OCI-LY7 (cell line): ENCODE measurements around the gene CRYGN.

Source experiments
- CTCF ChIP-seq: fragments of 200-600 bp; sonication (generic); conservative IDR thresholded peaks from 2 replicates; pipeline ENCODE4 v1.5.1; 2014; ENCODE audit warnings: mild to moderate bottlenecking, antibody characterized with exemption, low read length, moderate library complexity, mixed read lengths
- EZH2phosphoT487 ChIP-seq: fragments of 200-600 bp; sonication (generic); IDR thresholded peaks from 2 replicates; pipeline ENCODE4 v1.6.1; 2018; ENCODE audit warnings: low read depth, borderline replicate concordance, mild to moderate bottlenecking, mixed run types, antibody characterized with exemption, low read length, moderate library complexity, mixed read lengths

GRCh38 chr7:151385626-151386300 lies 54.2 kb downstream of the CRYGN start:
- TF ChIP-seq CTCF (no peak), EZH2phosphoT487 (no peak)
